HCT116 (cell line): ENCODE data around the gene PRKCH. TPM values are rescaled to one million over a fixed set of nuclear protein-coding genes. Genes with fewer than 3 reads are reported as not detected.

Experiments
- ATAC-seq: fragments of 200-7000 bp; cut with Tn5 transposase; 2 replicates; pipeline ENCODE4 v1.9.1; 2020; ENCODE audit warnings: mild to moderate bottlenecking, moderate library complexity
- BruUV-seq: library from RNA; stranded (reverse); fragments of 400-500 nt; replicated peaks from 2 replicates; lab custom pipeline; 2021; lab: Mats Ljungman, UMichigan
- CTCF ChIA-PET: fragments of 300-600 bp; sonication (Branson Sonifier 250); formaldehyde crosslinking; loops from one replicate; lab custom pipeline; 2021; ENCODE audit warnings: antibody characterized with exemption; lab: Charles Lee
- POLR2A ChIA-PET: fragments of 300-600, 350-600 bp; sonication (Branson Sonifier 250); formaldehyde crosslinking; loops from one replicate; lab custom pipeline; 2021; ENCODE audit warnings: antibody characterized with exemption; lab: Charles Lee
- RAD21 ChIA-PET, 2 experiments: fragments of 300-600 bp; sonication (Branson Sonifier 250); formaldehyde crosslinking; loops; one replicate each; lab custom pipeline; 2023; ENCODE audit warnings: low total read pairs in 2 of 2; ENCODE audit not compliant: uncharacterized antibody in 2 of 2, unreplicated experiment in 2 of 2, low non-redundant PET in 1 of 2; lab: Charles Lee
- DNase-seq: peaks from one replicate; pipeline ENCODE4 v3.0.0-alpha.2; 2010; ENCODE audit warnings: low read depth, low spot score
- H2AFZ ChIP-seq: fragments of 200-600 bp; shearing (Covaris generic), sonication (generic); 2 replicates; pipeline ENCODE4 v1.6.1; 2017; ENCODE audit warnings: low read depth, mixed run types, mixed read lengths, antibody characterized with exemption, low read length; ENCODE audit not compliant: poor library complexity, severe bottlenecking
- H3K27ac ChIP-seq: 2 replicates; pipeline ENCODE4 v1.5.1; 2012; ENCODE audit warnings: low read depth, low read length
- H3K27me3 ChIP-seq: fragments of 200-600 bp; sonication (generic); 2 replicates; pipeline ENCODE4 v1.6.1; 2016; ENCODE audit warnings: mixed run types, low read length, mixed read lengths; ENCODE audit not compliant: insufficient read depth
- H3K36me3 ChIP-seq, 2 experiments: fragments of 200-500 bp in 1 of 2; fragments of 200-600 bp in 1 of 2; sonication (Bioruptor generic) in 1 of 2; sonication (generic) in 1 of 2; 2 replicates each; pipeline versions ENCODE4 v1.5.1 to v1.6.1; 2014 to 2016; ENCODE audit warnings: low read length in 2 of 2, inconsistent platforms in 1 of 2, mixed read lengths in 1 of 2, mixed run types in 1 of 2; ENCODE audit not compliant: insufficient read depth in 2 of 2, control insufficient read depth in 1 of 2
- H3K4me1 ChIP-seq, 2 experiments: fragments of 200-600 bp in 1 of 2; sonication (generic) in 1 of 2; 2 replicates each; pipeline versions ENCODE4 v1.5.1 to v1.6.1; 2012 to 2017; ENCODE audit warnings: low read length in 2 of 2, inconsistent platforms in 1 of 2, mild to moderate bottlenecking in 1 of 2, mixed read lengths in 1 of 2, mixed run types in 1 of 2, moderate library complexity in 1 of 2; ENCODE audit not compliant: insufficient read depth in 2 of 2, control insufficient read depth in 1 of 2
- H3K4me2 ChIP-seq: fragments of 200-600 bp; sonication (generic); 2 replicates; pipeline ENCODE4 v1.6.1; 2017; ENCODE audit warnings: mixed run types, low read length, mixed read lengths
- H3K4me3 ChIP-seq, 2 experiments: fragments of 200-600 bp in 1 of 2; sonication (generic) in 1 of 2; replicated peaks in 1 of 2; 2 replicates each; pipeline ENCODE4 v1.5.1; 2011 to 2016; ENCODE audit warnings: low read length in 2 of 2, control low read depth in 1 of 2, low read depth in 1 of 2, mild to moderate bottlenecking in 1 of 2, mixed read lengths in 1 of 2, mixed run types in 1 of 2
- H3K79me2 ChIP-seq: fragments of 200-600 bp; sonication (generic); 2 replicates; pipeline ENCODE4 v1.6.1; 2017; ENCODE audit warnings: mild to moderate bottlenecking, mixed run types, low read length, moderate library complexity, mixed read lengths; ENCODE audit not compliant: insufficient read depth
- H3K9ac ChIP-seq: fragments of 200-600 bp; sonication (generic); 2 replicates; pipeline ENCODE4 v1.6.1; 2016; ENCODE audit warnings: low read length, mixed read lengths
- H3K9me2 ChIP-seq: fragments of 200-600 bp; sonication (generic), shearing (Covaris generic); 2 replicates; pipeline ENCODE4 v1.6.1; 2017; ENCODE audit warnings: mixed run types, mild to moderate bottlenecking, moderate library complexity; ENCODE audit not compliant: insufficient read depth
- H3K9me3 ChIP-seq, 2 experiments: fragments of 200-500 bp in 1 of 2; fragments of 200-600 bp in 1 of 2; sonication (Bioruptor generic) in 1 of 2; sonication (generic) in 1 of 2; 2 replicates each; pipeline ENCODE4 v1.6.1; 2014 to 2017; ENCODE audit warnings: low read length in 2 of 2, mixed read lengths in 2 of 2, inconsistent platforms in 1 of 2, low read depth in 1 of 2, mild to moderate bottlenecking in 1 of 2, mixed run types in 1 of 2, moderate library complexity in 1 of 2; ENCODE audit not compliant: control insufficient read depth in 1 of 2, insufficient read depth in 1 of 2
- H4K20me1 ChIP-seq: fragments of 200-600 bp; sonication (generic), shearing (Covaris generic); 2 replicates; pipeline ENCODE4 v1.6.1; 2017; ENCODE audit warnings: mixed run types, mild to moderate bottlenecking, moderate library complexity; ENCODE audit not compliant: insufficient read depth
- ATF3 ChIP-seq: IDR thresholded peaks from 2 replicates; pipeline ENCODE4 v1.6.1; 2012
- CBX3 ChIP-seq: IDR thresholded peaks from 2 replicates; pipeline ENCODE4 v1.6.1; 2012; ENCODE audit warnings: low read depth
- CEBPB ChIP-seq: IDR thresholded peaks from 2 replicates; pipeline ENCODE4 v1.6.1; 2012; ENCODE audit warnings: low read depth
- CTCF ChIP-seq, 3 experiments: fragments of 200-600 bp in 1 of 3; sonication (generic) in 1 of 3; IDR thresholded peaks in 2 of 3; conservative IDR thresholded peaks in 1 of 3; 2 replicates each; pipeline ENCODE4 v1.5.1; 2012 to 2017; ENCODE audit warnings: low read depth in 2 of 3, low read length in 2 of 3, antibody characterized with exemption in 1 of 3, borderline replicate concordance in 1 of 3, control low read depth in 1 of 3, mild to moderate bottlenecking in 1 of 3, mixed read lengths in 1 of 3, mixed run types in 1 of 3, moderate library complexity in 1 of 3; ENCODE audit not compliant: insufficient read depth in 1 of 3
- EGR1 ChIP-seq: IDR thresholded peaks from 2 replicates; pipeline ENCODE4 v1.6.1; 2012; ENCODE audit warnings: low read depth
- ELF1 ChIP-seq: IDR thresholded peaks from 2 replicates; pipeline ENCODE4 v1.6.1; 2012; ENCODE audit warnings: low read depth, borderline replicate concordance
- EZH2phosphoT487 ChIP-seq: fragments of 200-600 bp; IDR thresholded peaks from 2 replicates; pipeline ENCODE4 v1.6.1; 2018; ENCODE audit warnings: antibody characterized with exemption, borderline replicate concordance
- FOSL1 ChIP-seq: IDR thresholded peaks from 2 replicates; pipeline ENCODE4 v1.6.1; 2012; ENCODE audit warnings: low read depth
- JUND ChIP-seq: IDR thresholded peaks from 2 replicates; pipeline ENCODE4 v1.6.1; 2012
- MAX ChIP-seq: IDR thresholded peaks from 2 replicates; pipeline ENCODE4 v1.6.1; 2012
- POLR2A ChIP-seq: IDR thresholded peaks from 2 replicates; pipeline ENCODE4 v1.7.0; 2011; ENCODE audit warnings: borderline replicate concordance; ENCODE audit not compliant: insufficient read depth, insufficient read length; ENCODE audit errors: extremely low read depth
- POLR2AphosphoS5 ChIP-seq: IDR thresholded peaks from 2 replicates; pipeline ENCODE4 v1.6.1; 2011; ENCODE audit warnings: mild to moderate bottlenecking, low read depth, low read length, moderate library complexity
- RAD21 ChIP-seq: IDR thresholded peaks from 2 replicates; pipeline ENCODE4 v1.6.1; 2012; ENCODE audit warnings: low read depth, mild to moderate bottlenecking
- REST ChIP-seq: IDR thresholded peaks from 2 replicates; pipeline ENCODE4 v1.6.1; 2012; ENCODE audit warnings: low read depth
- SIN3A ChIP-seq: IDR thresholded peaks from 2 replicates; pipeline ENCODE4 v1.6.1; 2012; ENCODE audit warnings: low read depth
- SP1 ChIP-seq: IDR thresholded peaks from 2 replicates; pipeline ENCODE4 v1.6.1; 2012; ENCODE audit warnings: low read depth
- SRF ChIP-seq: IDR thresholded peaks from 2 replicates; pipeline ENCODE4 v1.6.1; 2012; ENCODE audit warnings: low read depth
- TCF7L2 ChIP-seq: IDR thresholded peaks from 2 replicates; pipeline ENCODE4 v1.7.0; 2011; ENCODE audit warnings: borderline replicate concordance, inconsistent platforms; ENCODE audit not compliant: insufficient read depth, insufficient read length; ENCODE audit errors: extremely low read depth
- YY1 ChIP-seq: IDR thresholded peaks from 2 replicates; pipeline ENCODE4 v1.6.1; 2011; ENCODE audit warnings: low read length, low read depth, moderate library complexity, mild to moderate bottlenecking; ENCODE audit not compliant: insufficient replicate concordance; ENCODE audit errors: extremely low read depth
- ZFX ChIP-seq: fragments of 450-650 bp; IDR thresholded peaks from 2 replicates; pipeline ENCODE4 v1.6.1; 2017
- ZNF274 ChIP-seq: fragments of 200-500 bp; sonication (Bioruptor generic); IDR thresholded peaks from 2 replicates; pipeline ENCODE4 v1.6.1; 2014; ENCODE audit warnings: mild to moderate bottlenecking, low read depth, low read length, inconsistent platforms
- intact Hi-C: fragments of 100-400 bp; cut with micrococcal nuclease; formaldehyde crosslinking; loops from 2 replicates; pipeline ENCODE4 v1.10.0; 2022
- total RNA-seq: library from RNA; stranded (reverse); gene quantifications from one replicate; pipeline ENCODE4 v1.2.1, GENCODE V29; 2021; ENCODE audit not compliant: unreplicated experiment

The PRKCH gene
- total RNA-seq, 1 experiment from 2014 or later = 16.6 TPM

GRCh38 chr14:61477712-61478462 lies 156.5 kb downstream of the PRKCH start:
- no peaks in the 10 kb centered on the region for H3K9me2 ChIP-seq
- H2AFZ ChIP-seq = no peak overlapping the region
- H3K9ac ChIP-seq = no peak overlapping the region
- RAD21 ChIA-PET = interaction anchor here (1.0 to 1.8 kb wide), 2 partner anchors 60 to 360 kb away, joined by 4 to 5 read pairs; no protein-coding TSS in a partner anchor
- POLR2A ChIA-PET = interaction anchor here (0.8 to 2.0 kb wide), 2 partner anchors 85 to 284 kb away, joined by 3 to 5 read pairs; partner anchors contain the start of gene SNAPC1
- H3K4me2 ChIP-seq = peak overlapping the region; percentile 50
- no peak overlapping the region for H3K4me3 ChIP-seq
- H3K79me2 ChIP-seq = no peaks in the 10 kb centered on the region
- no peak overlapping the region; the same call in 1 of the 2 replicates for H3K27ac ChIP-seq
- intact Hi-C loops = loop anchor here (5.0 kb wide), 2 partner anchors 84 to 359 kb away; no protein-coding TSS in a partner anchor
- no peaks in the 10 kb centered on the region for H3K36me3 ChIP-seq
- no peaks in the 10 kb centered on the region for H3K27me3 ChIP-seq
- no TSS peak for BruUV-seq
- DNase-seq = peak; percentile 40
- H3K4me1 ChIP-seq = peaks cover 44 to 45% of the 10 kb centered on the region in 2 experiments
- ATAC-seq = peak; percentile 76
- H4K20me1 ChIP-seq = no peaks in the 10 kb centered on the region
- H3K9me3 ChIP-seq = no peaks in the 10 kb centered on the region
- CTCF ChIA-PET = interaction anchor here (0.8 to 1.8 kb wide), 4 partner anchors 85 to 360 kb away, joined by 3 to 4 read pairs (median 4); no protein-coding TSS in a partner anchor
- TF ChIP-seq EZH2phosphoT487 (no peak), JUND (peak; percentile 32; the same call in 1 of the 2 replicates), CTCF (IDR thresholded peaks at IDR 0.05 in 2 of 3, conservative IDR thresholded peaks at IDR 0.05 in 1 of 3; ENCODE audit: borderline replicate concordance in 1 of 3, insufficient read depth in 1 of 3, low read depth in 2 of 3, low read length in 2 of 3) (0 out of 6 replicates have a peak, but pooled peaks of 1 of the 3 experiments have one; percentile 13), SP1 (peak; percentile 29; the same call in 1 of the 2 replicates), POLR2A (no peak), REST (no peak), CEBPB (0 out of 2 replicates have a peak, but pooled peaks have one; percentile 22), CBX3 (peak; percentile 58; the same call in 1 of the 2 replicates), ATF3 (no peak), POLR2AphosphoS5 (no peak), TCF7L2 (no peak), EGR1 (no peak), ZFX (no peak), SIN3A (no peak), RAD21 (peak; percentile 55), ZNF274 (no peak), FOSL1 (0 out of 2 replicates have a peak, but pooled peaks have one; percentile 12), YY1 (peak; percentile 14), MAX (no peak), ELF1 (no peak), SRF (0 out of 2 replicates have a peak, but pooled peaks have one; percentile 12)
